Smooth muscle cell of bladder (primary cell): ENCODE data around the gene NSMCE1. TPM values are rescaled to one million over a fixed set of nuclear protein-coding genes. Genes with fewer than 3 reads are reported as not detected.

Source experiments
- total RNA-seq: library from RNA; depleted of rRNA; stranded (reverse); fragments of >200 nt; gene quantifications from 2 replicates; pipeline ENCODE4 v1.2.3, GENCODE V29; 2014

The NSMCE1 gene
- total RNA-seq: 130 and 165 TPM in 2 replicates

GRCh38 chr16:27268376-27269299 lies at the start of gene NSMCE1:
NSMCE1 (minus strand) TSS chr16:27268772; CDS start chr16:27257570, 11,202 bp downstream.

GRCh38 chr16:27313422-27314160 lies 45.0 kb upstream of the NSMCE1 start, which contains the start of gene IL4R:
IL4R (plus strand) TSS chr16:27313974; CDS start chr16:27340204, 26,230 bp downstream.

GRCh38 chr16:27203507-27204311 lies 64.9 kb downstream of the NSMCE1 start, which contains the start of gene KDM8:
KDM8 (plus strand) TSS chr16:27203526; CDS start chr16:27210124, 6,598 bp downstream.

Other genes with a start within 250 kb of the NSMCE1 start
- not detected in 2 replicates for gene C16orf82, start 201.8 kb downstream of the NSMCE1 start, total RNA-seq
- 2.2 and 2.3 TPM in 2 replicates for gene KDM8, start 65.2 kb downstream of the NSMCE1 start, total RNA-seq
- 52.1 and 73.3 TPM in 2 replicates for gene IL4R, start 45.2 kb upstream of the NSMCE1 start, total RNA-seq
- gene IL21R, start 133.4 kb upstream of the NSMCE1 start, total RNA-seq: 4.8 and 11.7 TPM in 2 replicates